Subcutaneous abdominal adipose tissue (tissue), 5 donors: ENCODE measurements around the gene PLA2G2F.
A peak's percentile ranks its signal among the peaks of the same experiment; 100 is the strongest.

Experiments used
- H3K27ac ChIP-seq: one replicate; pipeline ENCODE4 v1.7.0; 2013; ENCODE audit warnings: low read depth, mild to moderate bottlenecking, inconsistent platforms, low read length, moderate library complexity
- H3K27me3 ChIP-seq, 5 donors: one replicate each; pipeline ENCODE4 v1.7.0; 2013; ENCODE audit warnings: low read length in 5 of 5, inconsistent platforms in 1 of 5; ENCODE audit not compliant: control insufficient read depth in 5 of 5, insufficient read depth in 4 of 5
- H3K36me3 ChIP-seq, 5 donors: one replicate each; pipeline ENCODE4 v1.7.0; 2013; ENCODE audit warnings: low read length in 5 of 5; ENCODE audit not compliant: control insufficient read depth in 5 of 5, insufficient read depth in 5 of 5
- H3K4me1 ChIP-seq, 5 donors: one replicate each; pipeline ENCODE4 v1.7.0; 2013; ENCODE audit warnings: low read length in 5 of 5, mild to moderate bottlenecking in 3 of 5, moderate library complexity in 1 of 5; ENCODE audit not compliant: control insufficient read depth in 5 of 5, insufficient read depth in 5 of 5
- H3K4me3 ChIP-seq, 5 donors: one replicate each; pipeline ENCODE4 v1.7.0; 2013; ENCODE audit warnings: low read length in 5 of 5, low read depth in 1 of 5
- H3K9ac ChIP-seq, 5 donors: one replicate each; pipeline ENCODE4 v1.7.0; 2013; ENCODE audit warnings: low read length in 5 of 5, mild to moderate bottlenecking in 4 of 5, moderate library complexity in 3 of 5
- H3K9me3 ChIP-seq, 5 donors: one replicate each; pipeline ENCODE4 v1.7.0; 2013; ENCODE audit warnings: low read length in 5 of 5; ENCODE audit not compliant: control insufficient read depth in 5 of 5
- donor health status: healthy.
- donor health status: healthy.
- donor health status: healthy.
- donor health status: healthy.
- donor health status: healthy.

Gene PLA2G2F

GRCh38 chr1:20149601-20150325 lies 10.6 kb downstream of the PLA2G2F start:
- H3K27ac ChIP-seq = no peak overlapping the region
- H3K9ac ChIP-seq = no peak overlapping the region
- no peak overlapping the region for H3K4me3 ChIP-seq
- peaks cover 0 to 5% (median 2%) of the 10 kb centered on the region in 5 donors for H3K27me3 ChIP-seq
- no peaks in the 10 kb centered on the region for H3K36me3 ChIP-seq
- peaks cover 9 to 29% (median 27%) of the 10 kb centered on the region in 5 donors for H3K4me1 ChIP-seq
- no peaks in the 10 kb centered on the region for H3K9me3 ChIP-seq

- Histone ChIP-seq H3K36me3 (no peaks in the 10 kb centered on the region), H3K9me3 (no peaks in the 10 kb centered on the region), H3K9ac (no peak overlapping the region), H3K4me3 (no peak overlapping the region), H3K4me1 (peaks cover 9 to 32% (median 27%) of the 10 kb centered on the region in 5 donors), H3K27me3 (peaks cover 0 to 5% (median 2%) of the 10 kb centered on the region in 5 donors), H3K27ac (no peak overlapping the region)
Observed at GRCh38 chr1:20150326-20150705, 11.2 kb downstream of the PLA2G2F start.

GRCh38 chr1:20150969-20151368 lies 11.8 kb downstream of the PLA2G2F start:
- H3K9ac ChIP-seq = no peak overlapping the region
- H3K27me3 ChIP-seq = peaks cover 0 to 5% (median 2%) of the 10 kb centered on the region in 5 donors
- no peak overlapping the region for H3K27ac ChIP-seq
- H3K36me3 ChIP-seq = no peaks in the 10 kb centered on the region
- no peak overlapping the region for H3K4me3 ChIP-seq
- H3K4me1 ChIP-seq = peaks cover 9 to 32% (median 27%) of the 10 kb centered on the region in 5 donors
- H3K9me3 ChIP-seq = no peaks in the 10 kb centered on the region

- Histone ChIP-seq H3K9ac (peak overlapping the region in 3 of 5 donors; percentile 26 to 39 (median 32)), H3K27ac (peak overlapping the region; percentile 65)
Observed at GRCh38 chr1:20151906-20152598, 12.9 kb downstream of the PLA2G2F start.

GRCh38 chr1:20152599-20152930 lies 13.4 kb downstream of the PLA2G2F start:
- H3K4me3 ChIP-seq = peak overlapping the region in 3 of 5 donors; percentile 12 to 68 (median 53)
- H3K9ac ChIP-seq = peak overlapping the region in 2 of 5 donors; percentile 25 to 53
- peaks cover 9 to 32% (median 27%) of the 10 kb centered on the region in 5 donors for H3K4me1 ChIP-seq
- H3K27me3 ChIP-seq = peaks cover 0 to 5% (median 2%) of the 10 kb centered on the region in 5 donors
- H3K9me3 ChIP-seq = no peaks in the 10 kb centered on the region
- H3K27ac ChIP-seq = peak overlapping the region; percentile 65
- H3K36me3 ChIP-seq = no peaks in the 10 kb centered on the region

More at GRCh38 chr1:20151906-20152598, 12.9 kb downstream of the PLA2G2F start:
- no peaks in the 10 kb centered on the region for H3K36me3 ChIP-seq
- H3K4me3 ChIP-seq = peak overlapping the region in 4 of 5 donors; percentile 39 to 68 (median 55)
- H3K9me3 ChIP-seq = no peaks in the 10 kb centered on the region
- H3K27me3 ChIP-seq = peaks cover 0 to 5% (median 2%) of the 10 kb centered on the region in 5 donors
- H3K4me1 ChIP-seq = peaks cover 9 to 32% (median 27%) of the 10 kb centered on the region in 5 donors

GRCh38 chr1:20153000-20153418 lies 13.9 kb downstream of the PLA2G2F start:
- H3K36me3 ChIP-seq = no peaks in the 10 kb centered on the region
- peak overlapping the region in 1 of 5 donors; percentile 68 for H3K4me3 ChIP-seq
- H3K9me3 ChIP-seq = peaks cover 0 to 4% (median under 1%) of the 10 kb centered on the region in 5 donors
- peaks cover 0 to 5% (median 2%) of the 10 kb centered on the region in 5 donors for H3K27me3 ChIP-seq
- peaks cover 9 to 32% (median 27%) of the 10 kb centered on the region in 5 donors for H3K4me1 ChIP-seq
- peak overlapping the region; percentile 65 for H3K27ac ChIP-seq
- H3K9ac ChIP-seq = peak overlapping the region in 2 of 5 donors; percentile 53 to 55

- Histone ChIP-seq H3K4me1 (peaks cover 9 to 32% (median 27%) of the 10 kb centered on the region in 5 donors), H3K4me3 (peak overlapping the region; percentile 28 to 50 (median 45)), H3K27me3 (peaks cover 0 to 2% (median 0%) of the 10 kb centered on the region in 5 donors), H3K36me3 (no peaks in the 10 kb centered on the region), H3K27ac (no peak overlapping the region), H3K9ac (peak overlapping the region in 1 of 5 donors; percentile 20), H3K9me3 (peaks cover 0 to 17% (median 12%) of the 10 kb centered on the region in 5 donors)
Observed at GRCh38 chr1:20154301-20154831, 15.2 kb downstream of the PLA2G2F start.

- Histone ChIP-seq H3K36me3 (no peaks in the 10 kb centered on the region), H3K9me3 (peaks cover 4 to 51% (median 39%) of the 10 kb centered on the region in 5 donors), H3K4me3 (no peak overlapping the region), H3K9ac (no peak overlapping the region), H3K27me3 (no peaks in the 10 kb centered on the region), H3K27ac (no peak overlapping the region), H3K4me1 (peaks cover 4 to 16% (median 11%) of the 10 kb centered on the region in 5 donors)
Observed at GRCh38 chr1:20158358-20159070, 19.4 kb downstream of the PLA2G2F start.

- Histone ChIP-seq H3K4me1 (peaks cover 1 to 16% (median 4%) of the 10 kb centered on the region in 5 donors), H3K9me3 (peaks cover 4 to 51% (median 39%) of the 10 kb centered on the region in 5 donors), H3K4me3 (peak overlapping the region in 1 of 5 donors; percentile 42), H3K27me3 (no peaks in the 10 kb centered on the region), H3K36me3 (no peaks in the 10 kb centered on the region), H3K27ac (no peak overlapping the region), H3K9ac (no peak overlapping the region)
Observed at GRCh38 chr1:20160034-20160433, 20.9 kb downstream of the PLA2G2F start.
